OCI-LY7 (cell line): ENCODE measurements around the gene CPNE4. TPM values are rescaled to one million over a fixed set of nuclear protein-coding genes. Genes with fewer than 3 reads are reported as not detected.

Source experiments
- BruUV-seq: library from RNA; stranded (reverse); fragments of 400-500 nt; replicated peaks from 2 replicates; lab custom pipeline; 2021; lab: Mats Ljungman, UMichigan
- CTCF ChIA-PET: fragments of 300-600 bp; sonication (Branson Sonifier 250); formaldehyde crosslinking; loops from one replicate; lab custom pipeline; 2022; ENCODE audit warnings: antibody characterized with exemption; ENCODE audit not compliant: unreplicated experiment; lab: Charles Lee
- POLR2A ChIA-PET: fragments of 300-600 bp; sonication (Branson Sonifier 250); formaldehyde crosslinking; loops from one replicate; lab custom pipeline; 2022; ENCODE audit warnings: antibody characterized with exemption; lab: Charles Lee
- DNase-seq: peaks from one replicate; pipeline ENCODE4 v3.0.0-alpha.2; 2015; ENCODE audit warnings: low spot score
- H2AFZ ChIP-seq: fragments of 200-600 bp; sonication (generic), shearing (Covaris generic); 2 replicates; pipeline ENCODE4 v1.6.1; 2014; ENCODE audit warnings: mild to moderate bottlenecking, antibody characterized with exemption, low read length, moderate library complexity
- H3K27ac ChIP-seq: fragments of 200-600 bp; sonication (generic); 2 replicates; pipeline ENCODE4 v1.5.1; 2014; ENCODE audit warnings: mixed run types, low read depth, mild to moderate bottlenecking, moderate library complexity, low read length, inconsistent platforms; ENCODE audit not compliant: poor library complexity, severe bottlenecking
- H3K36me3 ChIP-seq: fragments of 200-600 bp; sonication (generic); 2 replicates; pipeline ENCODE4 v1.6.1; 2014; ENCODE audit warnings: mild to moderate bottlenecking, antibody characterized with exemption, low read length, moderate library complexity, mixed read lengths; ENCODE audit not compliant: insufficient read depth
- H3K4me1 ChIP-seq: fragments of 200-600 bp; sonication (generic); 2 replicates; pipeline ENCODE4 v1.5.1; 2014; ENCODE audit warnings: mild to moderate bottlenecking, low read length; ENCODE audit not compliant: insufficient read depth, poor library complexity, severe bottlenecking
- H3K4me2 ChIP-seq: fragments of 200-600 bp; sonication (generic); 2 replicates; pipeline ENCODE4 v1.6.1; 2014; ENCODE audit warnings: mild to moderate bottlenecking, low read length
- H3K4me3 ChIP-seq: fragments of 200-600 bp; sonication (generic); 2 replicates; pipeline ENCODE4 v1.5.1; 2014; ENCODE audit warnings: mild to moderate bottlenecking, low read depth, low read length; ENCODE audit not compliant: poor library complexity, severe bottlenecking
- H3K79me2 ChIP-seq: fragments of 200-600 bp; sonication (generic); 2 replicates; pipeline ENCODE4 v1.6.1; 2016; ENCODE audit warnings: low read depth, mild to moderate bottlenecking, low read length, moderate library complexity, mixed read lengths; ENCODE audit not compliant: insufficient read depth
- H3K9me2 ChIP-seq: fragments of 200-600 bp; sonication (generic); 2 replicates; pipeline ENCODE4 v1.6.1; 2016; ENCODE audit warnings: mild to moderate bottlenecking, low read length, mixed read lengths; ENCODE audit not compliant: insufficient read depth
- H3K9me3 ChIP-seq: fragments of 200-600 bp; sonication (generic); 2 replicates; pipeline ENCODE4 v1.6.1; 2014; ENCODE audit warnings: mild to moderate bottlenecking, mixed run types, low read length, mixed read lengths
- H4K20me1 ChIP-seq: fragments of 200-600 bp; sonication (generic); 2 replicates; pipeline ENCODE4 v1.6.1; 2014; ENCODE audit warnings: mild to moderate bottlenecking, antibody characterized with exemption, low read length, moderate library complexity, mixed read lengths; ENCODE audit not compliant: insufficient read depth
- EZH2phosphoT487 ChIP-seq: fragments of 200-600 bp; sonication (generic); IDR thresholded peaks from 2 replicates; pipeline ENCODE4 v1.6.1; 2018; ENCODE audit warnings: low read depth, borderline replicate concordance, mild to moderate bottlenecking, mixed run types, antibody characterized with exemption, low read length, moderate library complexity, mixed read lengths
- intact Hi-C: fragments of 100-400 bp; cut with micrococcal nuclease; formaldehyde crosslinking; loops from one replicate; pipeline ENCODE4 v1.10.0; 2022; ENCODE audit not compliant: unreplicated experiment
- total RNA-seq, 2 experiments: library from RNA; depleted of rRNA in 1 of 2; stranded (reverse); fragments of >200 nt in 1 of 2; shearing (Covaris generic) in 1 of 2; gene quantifications; 2 replicates each; pipeline ENCODE4 v1.2.3, GENCODE V29; 2014 to 2022
- TF ChIP-seq, protein P1 (sequence below): fragments of 200-600 bp; sonication (generic); conservative IDR thresholded peaks from 2 replicates; pipeline ENCODE4 v1.5.1; 2014; ENCODE audit warnings: mild to moderate bottlenecking, antibody characterized with exemption, low read length, moderate library complexity, mixed read lengths

CPNE4 gene
- total RNA-seq, 2 experiments from 2014 or later = not detected

DNA sequence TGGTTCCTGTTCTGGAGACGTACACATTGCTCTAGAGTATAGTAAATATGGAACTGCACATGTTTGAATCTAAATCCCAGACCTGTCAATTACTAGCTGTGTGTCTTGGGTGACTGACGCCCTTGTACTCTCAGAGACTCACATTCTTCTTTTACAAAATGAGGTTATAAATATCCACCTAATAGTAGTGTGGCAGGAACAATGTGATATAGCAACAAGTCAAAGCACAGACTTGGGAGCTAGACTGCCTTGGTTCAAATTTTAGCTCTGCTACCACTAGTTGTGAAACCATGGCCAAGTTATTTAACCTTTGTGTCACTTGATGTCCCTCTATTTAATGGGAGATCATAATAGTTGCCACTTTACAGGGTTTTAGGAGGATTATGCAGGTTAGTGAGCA lies 245.6 kb downstream of the CPNE4 start:
- no peaks in the 10 kb centered on the region for H3K36me3 ChIP-seq
- H3K27ac ChIP-seq = no peak overlapping the region
- CTCF ChIA-PET = no interaction called here
- H4K20me1 ChIP-seq = no peaks in the 10 kb centered on the region
- no peak for TF ChIP-seq EZH2phosphoT487
- TF ChIP-seq, protein P1, sequence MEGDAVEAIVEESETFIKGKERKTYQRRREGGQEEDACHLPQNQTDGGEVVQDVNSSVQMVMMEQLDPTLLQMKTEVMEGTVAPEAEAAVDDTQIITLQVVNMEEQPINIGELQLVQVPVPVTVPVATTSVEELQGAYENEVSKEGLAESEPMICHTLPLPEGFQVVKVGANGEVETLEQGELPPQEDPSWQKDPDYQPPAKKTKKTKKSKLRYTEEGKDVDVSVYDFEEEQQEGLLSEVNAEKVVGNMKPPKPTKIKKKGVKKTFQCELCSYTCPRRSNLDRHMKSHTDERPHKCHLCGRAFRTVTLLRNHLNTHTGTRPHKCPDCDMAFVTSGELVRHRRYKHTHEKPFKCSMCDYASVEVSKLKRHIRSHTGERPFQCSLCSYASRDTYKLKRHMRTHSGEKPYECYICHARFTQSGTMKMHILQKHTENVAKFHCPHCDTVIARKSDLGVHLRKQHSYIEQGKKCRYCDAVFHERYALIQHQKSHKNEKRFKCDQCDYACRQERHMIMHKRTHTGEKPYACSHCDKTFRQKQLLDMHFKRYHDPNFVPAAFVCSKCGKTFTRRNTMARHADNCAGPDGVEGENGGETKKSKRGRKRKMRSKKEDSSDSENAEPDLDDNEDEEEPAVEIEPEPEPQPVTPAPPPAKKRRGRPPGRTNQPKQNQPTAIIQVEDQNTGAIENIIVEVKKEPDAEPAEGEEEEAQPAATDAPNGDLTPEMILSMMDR = no peak
- H3K4me2 ChIP-seq = no peak overlapping the region
- no peaks in the 10 kb centered on the region for H3K9me3 ChIP-seq
- H3K9me2 ChIP-seq = no peaks in the 10 kb centered on the region
- no peak for DNase-seq
- BruUV-seq = no TSS peak
- no peak overlapping the region for H2AFZ ChIP-seq
- H3K79me2 ChIP-seq = no peaks in the 10 kb centered on the region
- no peaks in the 10 kb centered on the region for H3K4me1 ChIP-seq
- no peak overlapping the region for H3K4me3 ChIP-seq
- intact Hi-C loops = no loop called here
- POLR2A ChIA-PET = no interaction called here

DNA sequence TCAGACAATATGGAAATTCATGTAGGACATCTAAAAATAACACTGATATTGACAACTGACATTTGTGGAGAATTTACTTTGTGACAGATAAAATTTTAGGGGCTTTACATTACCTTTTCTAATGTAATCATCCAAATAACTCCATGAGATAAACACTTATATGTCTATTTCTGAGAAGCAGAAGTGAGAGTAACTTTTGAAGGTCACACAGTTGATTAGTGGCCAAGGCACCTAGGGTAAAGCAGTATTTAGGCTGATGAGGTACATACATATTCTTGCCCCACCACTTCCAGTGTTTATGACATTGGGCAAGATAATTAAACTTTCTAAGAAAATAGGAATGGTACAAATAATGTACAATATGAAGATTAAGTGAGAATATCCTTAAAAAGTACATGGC lies 248.4 kb downstream of the CPNE4 start:
- H3K4me1 ChIP-seq = no peaks in the 10 kb centered on the region
- intact Hi-C loops = no loop called here
- no peaks in the 10 kb centered on the region for H3K79me2 ChIP-seq
- no peak for DNase-seq
- ChIA-PET POLR2A (no interaction called here), CTCF (no interaction called here)
- no peaks in the 10 kb centered on the region for H3K9me3 ChIP-seq
- H3K36me3 ChIP-seq = no peaks in the 10 kb centered on the region
- no peak overlapping the region for H3K4me3 ChIP-seq
- H2AFZ ChIP-seq = no peak overlapping the region
- no peak for TF ChIP-seq EZH2phosphoT487
- TF ChIP-seq, protein P1 = no peak
- H4K20me1 ChIP-seq = no peaks in the 10 kb centered on the region
- no TSS peak for BruUV-seq
- no peak overlapping the region for H3K27ac ChIP-seq
- no peak overlapping the region for H3K4me2 ChIP-seq
- no peaks in the 10 kb centered on the region for H3K9me2 ChIP-seq

DNA sequence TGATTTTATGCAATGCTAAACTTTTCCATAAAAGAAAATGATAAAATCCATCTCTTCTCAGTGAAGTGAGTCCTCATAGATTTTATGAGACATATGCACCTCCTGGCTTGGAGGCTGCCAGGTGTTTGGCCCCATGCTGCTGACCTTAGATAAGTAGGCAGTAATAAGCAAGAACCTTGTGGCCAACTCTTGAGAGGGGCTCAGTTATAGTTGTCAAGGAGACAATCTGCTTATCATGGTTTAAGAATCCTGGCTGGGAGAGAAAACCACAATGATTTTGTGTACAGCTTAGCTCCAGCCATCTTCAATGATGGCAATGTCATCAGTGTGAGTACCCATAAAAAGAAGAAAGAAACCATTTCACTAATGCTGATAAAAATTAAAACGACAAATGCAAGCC lies 252.1 kb downstream of the CPNE4 start:
- no peaks in the 10 kb centered on the region for H3K79me2 ChIP-seq
- no peaks in the 10 kb centered on the region for H3K36me3 ChIP-seq
- H3K4me2 ChIP-seq = no peak overlapping the region
- H3K9me2 ChIP-seq = no peaks in the 10 kb centered on the region
- H4K20me1 ChIP-seq = no peaks in the 10 kb centered on the region
- no TSS peak for BruUV-seq
- DNase-seq = no peak
- no peaks in the 10 kb centered on the region for H3K4me1 ChIP-seq
- CTCF ChIA-PET = no interaction called here
- no peak overlapping the region for H2AFZ ChIP-seq
- POLR2A ChIA-PET = no interaction called here
- no peaks in the 10 kb centered on the region for H3K9me3 ChIP-seq
- intact Hi-C loops = no loop called here
- no peak overlapping the region for H3K4me3 ChIP-seq
- TF ChIP-seq, protein P1 = no peak
- no peak for TF ChIP-seq EZH2phosphoT487
- no peak overlapping the region for H3K27ac ChIP-seq
